Measurements from ENCODE around the gene OR2B2. TPM values are rescaled to one million over a fixed set of nuclear protein-coding genes. Genes with fewer than 3 reads are reported as not detected.

Gene OR2B2
- total and polyA plus RNA-seq, 2 of the 4 experiments (the other 2 are of a cell fraction): not detected

DNA sequence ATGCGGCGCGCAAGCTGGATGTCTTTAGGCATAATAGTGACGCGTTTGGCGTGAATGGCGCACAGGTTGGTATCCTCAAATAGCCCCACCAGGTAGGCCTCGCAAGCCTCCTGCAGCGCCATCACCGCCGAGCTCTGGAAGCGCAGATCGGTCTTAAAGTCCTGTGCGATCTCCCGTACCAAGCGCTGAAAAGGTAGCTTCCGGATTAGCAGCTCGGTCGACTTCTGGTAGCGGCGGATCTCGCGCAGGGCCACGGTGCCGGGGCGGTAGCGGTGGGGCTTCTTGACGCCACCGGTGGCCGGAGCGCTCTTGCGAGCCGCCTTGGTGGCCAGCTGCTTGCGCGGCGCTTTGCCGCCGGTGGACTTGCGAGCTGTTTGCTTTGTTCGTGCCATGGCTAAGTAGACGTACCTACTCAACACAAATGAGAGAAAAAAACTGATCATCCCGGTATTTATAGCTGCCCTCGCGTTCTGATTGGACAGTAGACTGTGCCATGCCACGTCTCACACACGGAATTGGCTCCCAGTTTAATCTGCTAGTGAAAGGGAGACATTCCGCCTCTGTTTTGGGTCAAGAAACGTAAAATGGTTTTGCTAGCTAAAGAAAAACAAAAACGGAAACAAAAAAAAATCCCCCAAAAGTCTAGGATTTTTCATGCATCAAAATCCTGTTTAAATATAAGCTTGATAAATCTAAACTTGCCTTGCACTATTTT lies 40.1 kb downstream of the OR2B2 start:
- H3K4me1 ChIP-seq (ENCODE audit: control insufficient read depth, insufficient read depth, low read length): no peaks in the 10 kb centered on the region
- ChIA-PET POLR2A (ENCODE audit: unreplicated experiment) (interaction anchor here (0.6 to 2.8 kb wide), 14 partner anchors 18 to 1747 kb away, joined by 3 to 24 read pairs (median 4); a partner anchor contains a TSS), CTCF (interaction anchor here (0.8 to 1.6 kb wide), 4 partner anchors 21 to 36 kb away, joined by 3 to 7 read pairs (median 3); a partner anchor contains a TSS)
- WGBS, 2 experiments (ENCODE audit: extremely low coverage in 2 of 2, insufficient read length in 1 of 2): 0% methylated on average over 8 of the region's 49 CpGs; no CpG with 5 or more reads in 1 of the 2 experiments
- H3K79me1 ChIP-seq (ENCODE audit: low read depth in 1 of 2, low read length in 2 of 2): 0 out of 4 replicates have a peak, but pooled peaks cover 0 to 3% of the 10 kb centered on the region in 2 experiments
- H3K4me2 ChIP-seq (ENCODE audit: low read depth, low read length): peak overlapping the region; percentile 96
- no peak overlapping the region for H2BK120ac ChIP-seq (ENCODE audit: low read depth, low read length)
- BruUV-seq (replicated peaks): TSS peak; percentile 97
- peak overlapping the region; percentile 79 for H3K4me3 ChIP-seq (ENCODE audit: insufficient read depth, low read depth, low read length)
- H3K9ac ChIP-seq (ENCODE audit: low read depth, low read length): peak overlapping the region; percentile 70
- peak overlapping the region; percentile 2; the same call in 1 of the 2 replicates for H4K91ac ChIP-seq (ENCODE audit: insufficient read depth, low read depth, low read length)
- H2AFZ ChIP-seq (replicated peaks; ENCODE audit: low read length, poor library complexity): peak overlapping the region; percentile 80
- intact Hi-C loops (cut with micrococcal nuclease): loop anchor here (2.0 kb wide), 4 partner anchors 19 to 57 kb away; a partner anchor contains a TSS
- peak; percentile 97 for DNase-seq
- H2AK9ac ChIP-seq (replicated peaks; ENCODE audit: low read depth, low read length, poor library complexity): peak overlapping the region; percentile 80
- no peaks in the 10 kb centered on the region for H3K36me3 ChIP-seq (ENCODE audit: control insufficient read depth, insufficient read depth, low read length)
- no peak overlapping the region for H2AK5ac ChIP-seq (ENCODE audit: low read depth, low read length)
- peak overlapping the region; percentile 59 for H3K14ac ChIP-seq (replicated peaks; ENCODE audit: low read depth, low read length)
- H2BK20ac ChIP-seq (ENCODE audit: low read depth, low read length): no peak overlapping the region
- H2BK15ac ChIP-seq (ENCODE audit: low read depth, low read length): no peak overlapping the region
- peak overlapping the region in 1 of 2 experiments; percentile 3; a peak in 1 of 4 replicates for H4K8ac ChIP-seq (ENCODE audit: low read depth in 2 of 2, low read length in 2 of 2)
- H3K9me3 ChIP-seq (ENCODE audit: control insufficient read depth, insufficient read depth, low read length): no peaks in the 10 kb centered on the region
- H3K23ac ChIP-seq (ENCODE audit: low read depth, low read length): peak overlapping the region; percentile 74
- in situ Hi-C loops (cut with MboI; ENCODE audit: low sequenced_read_pairs): no loop called here
- no peaks in the 10 kb centered on the region for H3K27me3 ChIP-seq (ENCODE audit: control insufficient read depth, insufficient read depth, low read length)
- H3K18ac ChIP-seq (ENCODE audit: low read depth, low read length): peak overlapping the region; percentile 10; the same call in 1 of the 2 replicates
- H3K4ac ChIP-seq (ENCODE audit: low read depth, low read length): peak overlapping the region; percentile 58
- peak overlapping the region; percentile 99; the same call in 1 of the 2 replicates for H3K56ac ChIP-seq (ENCODE audit: extremely low read depth, insufficient read depth, low read length)
- H2BK5ac ChIP-seq (ENCODE audit: low read depth, low read length, poor library complexity, severe bottlenecking): peak overlapping the region; percentile 92
- no peaks in the 10 kb centered on the region for H3K9me1 ChIP-seq (ENCODE audit: insufficient read depth, low read length)
- peak overlapping the region; percentile 95 for H3K27ac ChIP-seq (ENCODE audit: insufficient read depth, low read length)
- ATAC-seq (ENCODE audit: low read depth): peak; percentile 76
- peak overlapping the region; percentile 8 for H4K5ac ChIP-seq (ENCODE audit: low read depth, low read length)
- H4K20me1 ChIP-seq (ENCODE audit: insufficient read depth, low read length): no peaks in the 10 kb centered on the region
- dilution Hi-C loops (cut with HindIII; ENCODE audit: low sequenced_read_pairs, unreplicated experiment): no loop called here
- TF ChIP-seq, protein P1, sequence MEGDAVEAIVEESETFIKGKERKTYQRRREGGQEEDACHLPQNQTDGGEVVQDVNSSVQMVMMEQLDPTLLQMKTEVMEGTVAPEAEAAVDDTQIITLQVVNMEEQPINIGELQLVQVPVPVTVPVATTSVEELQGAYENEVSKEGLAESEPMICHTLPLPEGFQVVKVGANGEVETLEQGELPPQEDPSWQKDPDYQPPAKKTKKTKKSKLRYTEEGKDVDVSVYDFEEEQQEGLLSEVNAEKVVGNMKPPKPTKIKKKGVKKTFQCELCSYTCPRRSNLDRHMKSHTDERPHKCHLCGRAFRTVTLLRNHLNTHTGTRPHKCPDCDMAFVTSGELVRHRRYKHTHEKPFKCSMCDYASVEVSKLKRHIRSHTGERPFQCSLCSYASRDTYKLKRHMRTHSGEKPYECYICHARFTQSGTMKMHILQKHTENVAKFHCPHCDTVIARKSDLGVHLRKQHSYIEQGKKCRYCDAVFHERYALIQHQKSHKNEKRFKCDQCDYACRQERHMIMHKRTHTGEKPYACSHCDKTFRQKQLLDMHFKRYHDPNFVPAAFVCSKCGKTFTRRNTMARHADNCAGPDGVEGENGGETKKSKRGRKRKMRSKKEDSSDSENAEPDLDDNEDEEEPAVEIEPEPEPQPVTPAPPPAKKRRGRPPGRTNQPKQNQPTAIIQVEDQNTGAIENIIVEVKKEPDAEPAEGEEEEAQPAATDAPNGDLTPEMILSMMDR (conservative IDR thresholded peaks at IDR 0.05; ENCODE audit: low read depth, low read length): peak; percentile 24; the same call in 1 of the 2 replicates
- TF ChIP-seq RAD21 (IDR thresholded peaks at IDR 0.05; ENCODE audit: low read length) (no peak), RCOR1 (IDR thresholded peaks at IDR 0.05; ENCODE audit: insufficient replicate concordance, low read length) (no peak), FOS (IDR thresholded peaks at IDR 0.05; ENCODE audit: low read depth, low read length) (peak; percentile 40; the same call in 1 of the 2 replicates), POLR2A (IDR thresholded peaks at IDR 0.05; ENCODE audit: low read depth, low read length) (peak; percentile 99), RFX5 (IDR thresholded peaks at IDR 0.05; ENCODE audit: low read depth, low read length) (no peak), NFE2L2 (IDR thresholded peaks at IDR 0.05; ENCODE audit: low read depth, low read length) (no peak), CHD1 (IDR thresholded peaks at IDR 0.05; ENCODE audit: low read depth, low read length) (no peak), ELK1 (IDR thresholded peaks at IDR 0.05; ENCODE audit: borderline replicate concordance, low read depth, low read length) (no peak), SMC3 (IDR thresholded peaks at IDR 0.05; ENCODE audit: low read depth, low read length) (no peak), CEBPB (IDR thresholded peaks at IDR 0.05; ENCODE audit: low read depth, low read length) (no peak), BHLHE40 (IDR thresholded peaks at IDR 0.05; ENCODE audit: low read depth, low read length) (no peak), MAZ (IDR thresholded peaks at IDR 0.05; ENCODE audit: borderline replicate concordance, low read depth, low read length) (no peak; the same call in 1 of the 2 replicates)
- TF ChIP-seq, protein P2, sequence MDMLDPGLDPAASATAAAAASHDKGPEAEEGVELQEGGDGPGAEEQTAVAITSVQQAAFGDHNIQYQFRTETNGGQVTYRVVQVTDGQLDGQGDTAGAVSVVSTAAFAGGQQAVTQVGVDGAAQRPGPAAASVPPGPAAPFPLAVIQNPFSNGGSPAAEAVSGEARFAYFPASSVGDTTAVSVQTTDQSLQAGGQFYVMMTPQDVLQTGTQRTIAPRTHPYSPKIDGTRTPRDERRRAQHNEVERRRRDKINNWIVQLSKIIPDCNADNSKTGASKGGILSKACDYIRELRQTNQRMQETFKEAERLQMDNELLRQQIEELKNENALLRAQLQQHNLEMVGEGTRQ (IDR thresholded peaks at IDR 0.05; ENCODE audit: low read depth, low read length): no peak

Measured in IMR-90 (cell line).